HG03571 (cell line): Measurements from ENCODE around the gene PUS3.
"Not testable (repeated sequence)": the region's sequence is repeated elsewhere in the genome, so short reads cannot be mapped to it uniquely, and the experiment has no call there.

Source experiments
- ATAC-seq: cut with Tn5 transposase; IDR thresholded peaks from one replicate; pipeline ENCODE4 v1.9.1; 2021; ENCODE audit not compliant: unreplicated experiment

PUS3 gene

DNA sequence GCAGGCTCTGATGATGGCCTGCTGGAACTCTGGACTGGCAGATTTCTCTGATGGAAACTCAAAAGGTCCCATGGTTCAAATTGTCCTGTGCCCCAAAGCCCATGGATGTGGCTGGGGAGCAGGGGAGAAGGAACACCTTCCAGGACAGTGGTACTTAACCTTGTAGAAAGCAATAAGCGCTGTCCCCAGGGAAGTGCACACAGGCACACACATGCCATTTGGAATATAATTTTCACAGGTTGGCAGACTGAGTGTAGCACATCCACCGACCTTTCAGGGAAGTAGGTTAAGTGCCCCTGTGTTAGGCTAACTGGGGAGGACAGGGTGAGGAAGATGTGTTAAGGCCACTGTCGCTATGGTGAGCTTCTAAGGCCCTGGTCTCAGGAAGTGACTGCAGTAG is 19.1 kb upstream of the PUS3 start:
- no peak for ATAC-seq

DNA sequence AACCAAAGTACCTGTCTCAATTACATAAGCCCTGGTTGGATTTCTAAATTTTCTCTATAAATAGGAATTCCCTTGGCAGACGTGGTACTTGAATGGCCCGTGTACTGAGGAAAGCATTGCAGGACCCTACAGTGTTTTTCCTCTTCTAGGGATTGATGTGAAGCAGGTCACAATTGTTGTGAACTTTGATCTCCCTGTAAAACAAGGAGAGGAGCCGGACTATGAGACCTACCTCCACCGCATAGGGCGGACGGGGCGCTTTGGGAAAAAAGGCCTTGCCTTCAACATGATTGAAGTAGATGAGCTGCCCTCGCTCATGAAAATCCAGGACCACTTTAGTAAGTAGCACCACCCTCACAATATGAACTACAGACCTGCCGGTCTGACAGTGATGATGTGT is 18.0 kb upstream of the PUS3 start:
- no peak for ATAC-seq

DNA sequence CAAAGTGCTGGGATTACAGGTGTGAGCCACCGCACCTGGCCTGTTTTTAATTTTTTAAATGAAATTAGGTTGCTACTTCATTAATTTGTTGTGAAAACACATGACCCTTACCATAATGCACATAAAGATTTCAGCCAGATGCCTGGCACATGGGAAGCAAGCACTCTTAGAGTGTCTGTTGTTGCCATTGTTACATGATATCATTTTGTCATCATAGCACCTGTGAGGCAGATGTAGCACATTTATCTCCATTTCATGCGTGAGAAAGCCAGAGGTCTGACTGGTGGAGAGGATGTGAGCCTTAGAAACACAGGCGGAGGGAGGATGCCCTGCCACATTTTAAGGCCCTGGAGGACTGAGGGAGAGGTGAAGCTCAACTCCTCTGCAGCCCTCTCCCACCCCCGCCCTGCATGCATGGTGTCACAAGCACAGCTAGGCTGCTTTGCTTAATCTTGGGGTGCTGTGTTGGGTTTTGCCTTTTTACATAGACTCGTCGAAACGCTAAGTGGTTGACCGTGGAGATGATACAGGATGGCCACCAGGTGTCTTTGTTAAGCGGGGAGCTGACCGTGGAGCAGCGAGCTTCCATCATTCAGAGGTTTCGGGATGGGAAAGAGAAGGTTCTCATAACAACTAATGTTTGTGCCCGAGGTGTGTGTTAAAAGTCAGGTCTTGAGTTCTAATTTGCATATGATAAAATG is 15.3 kb upstream of the PUS3 start:
- ATAC-seq, result no peak

DNA sequence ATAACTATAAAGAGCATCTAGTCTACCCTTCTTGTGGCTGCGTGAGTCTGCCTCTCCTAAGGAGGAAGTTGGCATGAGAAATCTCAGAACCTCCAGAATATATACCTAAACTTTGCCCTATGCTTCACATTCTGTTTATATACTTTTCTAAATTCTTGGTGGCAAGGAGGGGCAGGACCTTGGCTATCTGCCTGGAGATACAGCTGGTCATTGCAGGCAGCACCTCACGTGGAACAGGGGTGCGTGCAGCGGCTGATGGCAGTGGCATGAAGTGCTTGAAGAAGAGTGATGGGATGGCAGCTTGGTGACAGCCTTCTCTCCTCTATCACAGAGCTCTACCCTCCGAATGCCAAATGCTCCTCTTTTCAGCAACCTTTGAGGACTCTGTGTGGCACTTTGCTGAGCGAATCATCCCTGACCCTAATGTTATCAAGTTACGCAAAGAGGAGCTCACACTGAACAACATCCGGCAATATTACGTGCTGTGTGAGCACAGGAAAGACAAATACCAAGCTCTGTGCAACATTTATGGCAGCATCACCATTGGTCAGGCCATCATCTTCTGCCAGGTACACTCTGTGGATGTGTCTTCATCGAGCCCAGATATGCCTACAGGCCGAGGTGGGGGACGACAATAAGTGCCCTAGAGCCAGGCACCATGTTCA is 13.8 kb upstream of the PUS3 start:
- no peak for ATAC-seq

DNA sequence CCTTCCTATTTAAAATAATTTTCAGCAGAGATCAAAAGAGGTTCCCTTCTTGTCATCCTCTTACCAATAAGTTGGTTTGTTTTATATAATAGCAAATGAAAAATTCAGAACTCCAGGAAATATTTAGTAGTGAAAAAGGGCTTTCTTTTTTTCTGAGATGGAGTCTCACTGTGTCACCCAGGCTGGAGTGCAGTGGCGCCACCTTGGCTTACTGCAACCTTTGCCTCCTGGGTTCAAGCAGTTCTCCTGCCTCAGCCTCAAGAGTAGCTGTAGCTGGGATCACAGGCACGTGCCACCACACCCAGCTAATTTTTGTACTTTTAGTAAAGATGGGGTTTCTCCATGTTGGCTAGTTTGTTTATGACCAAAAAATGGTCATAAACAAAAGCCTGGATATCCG is 11.6 kb upstream of the PUS3 start:
- not testable (repeated sequence) for ATAC-seq

DNA sequence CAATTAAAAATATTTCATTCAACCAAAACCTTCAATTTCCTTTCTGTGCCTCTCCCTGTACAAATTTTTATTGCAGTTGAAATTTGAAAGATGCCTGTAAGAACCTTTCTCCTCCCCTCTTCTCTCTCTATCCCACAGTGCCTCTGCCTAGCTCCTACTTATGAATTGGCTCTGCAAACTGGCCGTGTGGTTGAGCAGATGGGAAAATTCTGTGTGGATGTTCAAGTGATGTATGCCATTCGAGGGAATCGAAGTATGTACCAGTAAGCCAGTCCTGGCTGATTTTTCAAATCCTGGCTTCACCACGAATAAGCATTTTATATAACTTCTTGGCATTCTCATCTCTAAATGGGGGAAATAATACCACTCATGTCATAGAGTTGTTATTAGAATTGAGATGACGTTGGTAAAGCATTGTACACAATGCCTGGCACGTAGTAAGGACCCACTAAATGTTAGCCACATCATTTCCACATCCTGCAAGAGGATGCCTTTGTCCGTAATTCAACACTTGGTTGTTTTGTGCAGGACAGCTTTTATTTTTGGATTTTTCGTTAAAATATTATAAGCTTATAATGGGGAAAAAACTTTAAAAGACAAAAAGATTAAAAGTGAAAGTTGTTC is 7.3 kb upstream of the PUS3 start:
- ATAC-seq, result no peak

DNA sequence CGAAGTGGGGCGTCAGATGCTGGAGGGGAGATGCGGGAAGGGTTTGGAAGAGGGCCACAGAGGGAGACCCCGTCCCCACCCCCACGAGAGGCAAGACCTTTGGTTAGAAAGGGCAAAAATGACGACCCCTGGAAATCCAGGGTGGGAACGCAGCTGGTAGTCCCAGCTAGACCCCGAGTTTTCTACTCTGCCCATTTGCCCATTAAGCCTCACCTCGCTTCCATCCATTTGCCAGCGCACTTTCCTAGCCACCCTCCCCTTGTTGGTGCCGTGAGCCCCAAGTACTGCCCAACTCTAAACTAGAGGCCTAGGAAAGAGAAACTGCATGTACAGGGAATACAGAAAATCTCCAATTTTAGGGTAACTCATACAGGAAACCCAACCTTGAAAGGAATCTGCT is 1.7 kb upstream of the PUS3 start:
- no peak for ATAC-seq

DNA sequence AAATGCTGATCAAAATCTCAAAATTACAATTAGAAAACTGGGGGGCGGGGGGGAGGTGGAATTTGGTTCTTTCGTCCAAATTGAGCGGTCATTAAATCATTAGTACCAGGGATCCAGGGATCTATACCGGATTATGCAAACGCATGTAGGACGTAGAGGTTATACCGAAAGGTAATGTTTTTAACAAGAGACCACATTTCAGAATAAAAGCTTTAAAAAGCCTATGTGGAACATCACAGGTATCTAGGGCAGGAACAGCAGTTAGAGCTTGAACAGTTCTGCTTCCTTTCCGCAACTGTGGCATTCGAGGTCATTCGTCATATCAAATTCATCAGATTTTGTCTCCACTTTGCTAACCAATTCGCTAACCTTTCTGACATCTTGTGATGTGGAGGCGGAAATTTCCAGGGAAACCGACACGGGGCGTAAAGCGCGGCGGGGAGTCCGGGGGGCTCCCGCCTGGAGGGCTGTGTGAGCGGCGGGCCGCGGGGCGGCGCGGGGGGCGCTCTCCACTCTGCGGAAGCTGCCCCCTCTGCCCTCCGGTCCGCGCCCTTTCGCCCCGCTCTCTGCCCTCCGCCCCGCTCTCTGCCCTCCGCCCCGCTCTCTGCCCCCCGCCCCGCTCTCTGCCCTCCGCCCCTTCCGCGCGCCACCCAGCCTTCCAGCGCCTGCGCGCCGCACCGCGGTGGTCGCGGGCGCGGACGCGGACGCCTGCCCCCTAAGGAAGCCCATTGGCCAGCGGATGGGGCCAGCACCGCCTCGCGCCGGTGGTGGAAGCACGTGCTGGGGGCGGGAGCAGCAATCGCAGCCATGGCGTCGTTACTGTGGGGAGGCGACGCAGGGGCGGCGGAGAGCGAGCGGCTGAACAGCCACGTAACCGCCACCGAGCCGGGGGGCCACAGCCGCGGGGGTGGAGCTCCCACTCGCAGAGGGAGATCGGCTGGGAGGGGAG is 979 bp upstream of the PUS3 start, which contains the start of gene DDX25:
DDX25 (plus strand) TSS at position 798 of the 949 bp plus-strand sequence; CDS start at position 808, 10 bp downstream.
- ATAC-seq, result no peak

DNA sequence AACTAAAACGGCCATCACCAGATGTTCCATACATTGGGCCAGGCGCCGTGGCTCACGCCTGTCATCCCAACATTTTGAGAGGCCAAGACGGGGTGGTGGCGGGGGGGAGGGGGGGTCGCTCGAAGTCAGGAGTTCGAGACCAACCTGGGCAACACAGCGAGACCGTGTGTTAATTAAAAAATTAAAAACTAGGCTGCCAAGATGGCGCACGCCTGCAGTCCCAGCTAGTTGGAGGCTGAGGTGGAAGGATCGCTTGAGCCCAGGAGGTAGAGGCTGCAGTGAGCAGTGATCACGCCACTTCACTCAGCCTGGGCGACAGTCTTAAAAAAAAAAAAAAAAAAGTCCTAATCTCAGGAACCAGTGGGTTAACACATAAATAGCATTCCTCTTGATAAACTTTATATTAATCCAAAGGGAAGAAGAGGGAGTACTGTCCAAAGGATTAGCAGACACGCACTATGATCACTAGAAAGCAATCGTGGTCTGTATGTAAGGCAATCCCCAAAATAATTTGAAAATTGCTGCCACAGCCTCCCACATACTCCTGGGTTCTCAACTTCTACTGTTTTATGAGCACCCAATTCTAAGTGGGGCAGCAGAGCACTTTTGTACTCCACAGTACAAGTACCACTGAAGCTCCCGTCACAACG is 604 bp downstream of the PUS3 start:
- peak; percentile 16 for ATAC-seq

DNA sequence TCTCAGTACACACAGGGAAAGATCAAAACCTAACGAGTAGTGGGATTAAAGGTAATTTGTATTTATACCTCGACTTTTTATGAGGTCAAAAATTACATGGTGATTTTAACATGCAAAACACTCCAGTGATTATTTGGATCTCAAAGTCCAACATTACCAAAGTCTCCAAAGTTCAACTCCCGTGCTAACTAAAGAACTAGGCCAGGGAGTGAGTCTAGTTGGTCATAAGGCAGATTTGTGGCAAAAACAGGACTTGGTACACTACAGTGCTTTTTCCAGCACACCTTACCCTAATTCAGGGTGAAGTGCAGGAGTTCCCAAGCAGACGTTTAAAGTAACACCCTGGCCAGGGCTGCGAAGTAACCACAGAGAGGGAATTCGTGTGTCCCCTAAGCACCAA is 1.1 kb downstream of the PUS3 start:
- no peak for ATAC-seq

DNA sequence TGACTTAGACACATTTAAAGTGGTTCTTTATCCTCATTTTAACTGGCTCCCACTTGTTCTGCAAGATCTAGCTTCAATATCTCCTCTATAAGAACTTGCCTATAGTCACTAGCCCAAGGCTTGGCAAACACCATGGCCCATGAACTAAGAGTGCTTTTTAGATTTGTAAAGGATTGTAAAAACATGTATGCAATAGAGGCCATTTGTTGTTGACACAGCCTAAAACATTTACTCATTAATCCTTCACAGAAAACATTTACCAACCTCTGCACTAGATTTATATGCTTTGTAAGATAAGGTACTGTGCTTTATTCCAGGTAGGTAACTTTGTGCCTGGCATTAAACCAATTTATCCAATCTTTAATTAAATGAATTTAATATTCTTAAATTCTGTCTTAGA is 10.0 kb downstream of the PUS3 start:
- ATAC-seq, result no peak

DNA sequence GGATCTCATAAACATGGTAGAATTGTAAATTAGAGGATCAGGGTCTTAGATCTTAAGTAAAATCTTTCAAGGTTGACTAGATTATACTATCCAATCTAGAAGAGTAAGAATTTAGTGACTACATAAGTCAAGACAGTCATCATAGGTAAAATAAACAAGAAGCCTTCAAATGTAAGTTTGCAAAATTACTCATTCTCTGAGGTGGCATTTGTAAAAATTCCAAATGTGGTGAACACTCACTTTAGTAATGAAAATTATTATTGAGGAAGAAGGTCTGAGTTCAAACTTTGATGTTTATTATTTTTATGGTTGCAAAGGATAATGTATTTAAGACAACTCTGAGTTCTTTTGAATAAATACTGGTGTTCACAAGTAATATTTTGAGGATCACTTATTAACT is 10.9 kb downstream of the PUS3 start:
- ATAC-seq, result no peak

DNA sequence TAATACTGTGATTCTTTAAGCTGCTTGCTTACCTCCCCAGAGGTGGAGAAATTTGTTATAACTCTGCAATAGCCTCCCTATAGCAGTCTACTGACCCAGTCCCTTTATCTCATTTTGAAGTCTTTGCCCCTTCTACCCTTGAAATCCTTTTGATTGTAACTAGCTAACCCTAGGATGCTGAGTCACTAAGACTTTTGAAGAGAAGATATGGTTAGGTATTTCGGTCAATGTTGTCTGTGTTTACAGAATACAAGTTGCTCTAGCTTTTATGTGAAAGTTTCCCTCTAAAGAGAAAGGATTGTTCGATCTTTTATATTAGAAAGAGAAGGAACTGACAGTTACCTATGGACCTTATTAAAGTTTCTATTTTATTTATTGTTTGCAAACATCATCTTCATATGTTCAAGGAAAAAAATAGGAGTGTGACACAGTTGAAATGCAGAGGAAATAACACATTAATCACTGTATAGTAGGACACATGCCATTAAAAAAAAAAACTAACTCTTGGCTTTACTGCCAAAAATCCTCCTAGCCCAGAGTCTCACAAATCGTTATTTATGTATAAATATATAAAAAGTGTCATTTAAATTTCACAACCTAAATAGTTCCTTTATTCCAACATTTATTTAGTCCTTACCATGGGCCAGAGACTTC is 12.4 kb downstream of the PUS3 start:
- no peak for ATAC-seq

DNA sequence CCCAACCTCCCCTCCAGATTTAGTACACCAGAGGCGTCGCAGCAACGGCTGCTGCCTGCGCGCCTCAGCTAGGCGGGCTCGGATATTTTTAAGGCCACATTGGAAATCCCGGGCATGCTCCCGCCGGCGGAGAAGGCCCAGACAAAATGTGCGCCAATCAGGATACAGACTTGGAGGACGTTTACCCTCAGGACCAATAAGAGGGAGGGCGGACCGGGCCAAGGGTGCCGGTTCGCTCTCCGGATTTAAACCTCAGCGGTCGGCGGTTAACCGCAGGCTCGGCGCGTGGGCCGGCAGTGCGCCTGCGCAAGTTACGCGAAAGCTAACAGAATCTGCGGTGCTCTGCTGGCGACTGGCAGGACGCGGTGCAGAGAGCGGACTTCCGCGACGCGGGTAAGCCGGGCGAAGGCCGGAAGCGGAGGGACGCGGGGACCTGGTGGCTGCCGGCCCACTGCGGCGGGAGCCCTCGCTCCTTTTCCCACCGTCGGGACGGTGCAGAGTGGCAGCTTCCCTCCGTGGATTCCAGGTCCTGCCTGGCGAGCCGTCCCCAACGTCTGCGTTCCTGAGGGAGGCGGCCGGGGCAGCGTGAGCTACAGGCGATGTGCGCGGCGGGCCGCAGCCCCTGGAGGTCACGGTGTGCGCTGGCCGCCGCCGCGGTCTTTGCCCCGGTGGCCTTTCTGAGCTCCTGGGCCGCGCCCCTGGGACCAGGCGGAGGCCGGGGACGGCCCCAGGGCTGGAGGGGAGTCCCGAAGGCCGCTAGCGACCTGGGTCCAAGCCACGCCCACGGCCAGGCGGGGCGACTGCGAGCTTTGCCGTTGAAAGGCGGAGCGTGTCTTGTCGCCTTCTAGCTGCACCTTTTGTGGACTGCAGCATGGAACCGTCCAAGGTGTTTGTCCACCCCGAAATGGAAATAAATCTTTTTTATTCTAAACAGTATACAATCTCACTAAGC is 15.4 kb downstream of the PUS3 start, which contains the start of gene HYLS1:
HYLS1 (plus strand) TSS at position 296 of the 952 bp plus-strand sequence. CDS start 11,701 bp downstream, outside the sequence.
- ATAC-seq, result peak; percentile 87

DNA sequence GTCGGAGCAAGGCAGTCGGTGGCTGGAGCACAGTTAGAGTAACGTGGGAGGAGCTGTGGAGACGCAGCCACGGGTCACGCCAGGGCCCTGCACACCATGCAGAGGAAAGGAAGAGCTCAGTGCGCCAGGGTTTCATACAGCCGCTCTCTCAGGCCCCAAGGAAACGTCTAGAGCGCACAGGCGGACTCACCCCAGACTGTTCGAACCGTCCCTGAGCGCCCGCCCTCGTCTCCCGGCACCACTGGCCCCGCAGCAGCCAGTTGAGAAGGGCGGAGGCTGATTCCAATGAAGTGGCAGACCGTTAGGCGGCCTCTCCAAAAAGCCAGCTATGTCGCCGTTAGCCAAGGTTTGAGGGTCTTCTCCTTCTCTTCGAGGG is 16.0 kb downstream of the PUS3 start:
- peak; percentile 30 for ATAC-seq

DNA sequence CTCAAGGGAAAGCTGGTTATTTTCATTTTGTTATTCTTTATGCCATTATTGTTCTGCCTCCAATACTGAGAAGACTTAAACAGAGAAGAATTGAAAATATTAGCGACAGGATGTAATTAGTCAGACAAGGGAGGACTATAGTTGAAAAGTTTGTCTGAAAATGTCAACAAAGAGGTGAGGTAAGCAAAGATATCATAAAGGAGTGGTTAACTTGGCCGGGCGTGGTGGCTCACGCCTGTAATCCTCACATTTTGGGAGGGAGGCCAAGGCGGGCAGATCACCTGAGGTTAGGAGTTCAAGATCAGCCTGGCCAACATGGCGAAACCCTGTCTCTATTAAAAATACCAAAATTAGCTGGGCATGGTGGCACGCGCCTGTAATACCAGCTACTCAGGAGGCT is 19.6 kb downstream of the PUS3 start:
- ATAC-seq, result no peak

DNA sequence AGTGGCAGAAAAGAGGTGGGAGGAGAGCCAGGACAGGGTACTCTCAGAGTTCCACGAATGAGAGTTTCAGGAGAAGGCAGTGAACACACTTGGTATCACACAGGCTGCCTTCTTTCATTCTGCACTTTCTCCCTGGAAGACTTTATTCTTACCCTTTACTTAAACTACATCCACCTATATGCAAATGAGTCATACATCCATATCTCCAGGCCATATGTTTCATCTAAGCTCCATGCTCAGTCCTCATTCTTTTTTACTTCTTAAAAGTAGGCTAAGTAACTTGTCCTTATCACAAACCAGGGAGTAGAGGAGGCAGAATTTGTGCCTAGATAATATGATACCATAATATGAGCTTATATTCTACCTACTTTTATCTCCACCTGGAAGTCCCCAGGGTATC is 21.7 kb downstream of the PUS3 start:
- no peak for ATAC-seq

DNA sequence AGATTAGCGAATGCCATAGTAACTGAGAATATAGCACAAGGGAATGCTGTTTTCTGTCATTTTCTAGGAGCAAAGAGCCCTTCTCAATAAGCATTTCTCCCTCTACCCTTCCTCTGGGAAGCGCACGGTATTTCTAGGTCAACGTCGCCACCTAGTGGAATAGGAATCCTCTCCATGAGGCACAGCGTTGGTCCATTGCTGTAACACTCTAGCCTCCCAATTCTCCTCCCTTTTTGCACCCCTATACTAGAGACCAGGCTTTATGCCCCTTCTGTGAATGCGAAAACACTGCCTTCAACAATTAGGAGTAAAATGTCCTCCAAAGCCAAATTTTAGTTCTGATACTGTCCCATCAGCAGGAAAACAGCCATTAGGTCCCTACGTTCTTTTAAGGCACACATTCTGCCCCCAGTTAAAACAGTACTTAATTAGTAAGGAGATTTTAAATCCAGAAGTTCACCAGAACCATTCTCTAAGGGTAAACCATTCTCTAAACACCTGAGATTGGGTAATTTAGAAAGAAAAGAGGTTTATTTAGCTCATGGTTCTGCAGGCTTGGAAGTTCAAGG is 28.4 kb downstream of the PUS3 start:
- ATAC-seq, result peak; percentile 74
